Measurements from ENCODE around the gene KDM4B.

KDM4B gene

DNA sequence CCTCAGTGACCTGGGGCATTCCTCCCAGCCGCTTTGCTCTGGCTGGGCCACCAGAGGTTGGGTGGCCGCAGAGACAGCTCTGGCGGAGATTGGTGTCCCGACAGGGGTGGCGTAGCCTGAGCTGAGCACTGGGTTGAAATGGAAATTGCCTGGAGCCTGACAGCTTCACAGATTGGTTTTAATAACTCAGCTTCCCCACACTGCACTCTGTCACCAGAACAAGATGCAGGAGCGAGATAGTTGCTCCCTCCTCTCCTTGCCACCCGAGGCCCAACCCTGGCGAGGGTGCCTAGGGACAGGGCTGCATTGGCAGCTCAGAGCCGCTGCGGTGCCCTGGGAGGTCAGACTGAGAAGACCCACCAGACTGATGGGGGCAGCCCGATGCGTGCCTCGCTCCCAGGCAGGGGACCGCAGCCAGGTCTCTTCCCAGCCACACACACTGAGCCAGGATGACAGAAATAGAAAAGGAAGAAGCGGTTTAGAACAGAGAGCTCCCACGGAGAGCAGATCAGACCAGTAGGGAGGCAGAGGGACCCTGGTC, 84.1 kb downstream of the KDM4B start:
- DNase-seq, result no peak

DNA sequence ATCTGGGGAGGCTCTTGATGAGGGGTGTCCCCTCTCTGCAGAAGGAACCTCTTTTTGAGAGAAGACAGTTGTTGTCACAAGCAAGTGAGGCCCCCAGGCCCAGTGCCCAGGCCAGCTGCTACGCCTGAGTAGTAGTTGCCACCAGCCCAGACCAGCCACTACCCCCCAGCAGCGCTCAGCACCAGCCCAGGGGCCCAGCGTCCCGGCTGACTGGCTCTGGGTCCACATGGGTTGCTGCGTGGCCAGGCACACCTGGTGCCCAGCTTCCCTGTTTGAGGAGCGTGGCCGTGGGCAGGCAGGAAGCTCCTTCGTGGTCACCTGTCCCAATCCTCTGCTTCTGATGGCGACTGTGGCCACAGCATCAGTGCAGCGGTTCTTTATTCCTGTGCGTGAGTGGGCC, 84.7 kb downstream of the KDM4B start:
- DNase-seq, result no peak

DNA sequence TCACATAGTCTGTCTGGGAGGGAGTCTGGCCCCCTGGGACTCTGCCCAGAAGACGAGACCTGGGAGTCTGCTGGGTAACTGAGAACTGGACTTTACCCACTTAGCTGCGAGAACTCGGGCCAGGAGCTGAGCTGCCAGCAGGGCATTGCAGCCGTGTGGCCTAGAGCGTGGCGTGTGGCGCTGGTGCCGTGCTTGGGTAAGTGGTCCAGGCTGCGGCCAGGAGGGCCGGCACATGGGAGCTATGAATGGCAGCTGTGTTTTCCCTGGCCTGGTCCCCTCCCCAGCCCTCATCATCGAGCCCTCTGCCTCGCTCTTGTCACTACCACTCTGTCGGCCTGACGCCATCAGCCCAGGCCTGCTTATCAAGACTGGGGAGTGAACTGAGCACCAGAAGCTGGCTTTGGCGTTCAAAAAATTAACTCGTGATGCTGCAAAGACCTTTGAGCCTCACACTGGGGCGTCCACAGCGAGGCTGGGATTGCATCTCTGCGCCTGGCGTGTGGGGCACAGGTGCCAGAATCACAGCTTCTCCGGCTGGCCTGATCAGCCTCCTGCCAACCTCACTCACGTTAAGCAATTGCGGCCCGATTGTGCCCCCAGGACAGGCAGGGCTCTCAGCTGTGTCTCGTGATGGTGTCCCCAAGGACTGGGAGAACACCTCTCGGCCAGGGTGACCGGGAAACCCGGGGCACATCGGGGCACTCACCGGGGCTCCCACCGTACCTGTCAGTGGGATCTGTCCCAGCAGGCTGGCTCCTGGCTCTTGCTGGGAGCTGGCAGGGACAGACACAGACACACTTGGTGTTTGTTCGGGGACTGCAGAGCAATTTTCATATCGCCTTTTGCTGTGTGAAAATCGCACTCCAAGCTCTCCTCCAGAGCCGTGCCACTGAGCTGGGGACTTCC, 85.9 kb downstream of the KDM4B start:
- no peak for DNase-seq

DNA sequence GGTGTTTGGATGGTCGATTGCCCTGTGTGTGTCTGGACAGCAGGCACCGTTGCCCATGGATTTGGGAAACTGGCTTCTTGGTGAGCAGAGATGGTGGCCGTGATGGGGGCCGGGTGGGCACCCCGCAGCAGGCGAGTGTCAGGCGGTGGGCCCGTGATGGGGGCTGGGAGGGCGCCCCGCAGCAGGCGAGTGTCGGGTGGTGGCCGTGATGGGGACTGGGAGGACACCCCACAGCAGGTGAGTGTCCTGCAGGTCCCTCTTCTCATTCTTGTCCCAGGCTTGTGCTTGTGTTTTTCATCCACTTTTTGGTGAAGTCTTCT, 86.5 kb downstream of the KDM4B start:
- no peak for DNase-seq

DNA sequence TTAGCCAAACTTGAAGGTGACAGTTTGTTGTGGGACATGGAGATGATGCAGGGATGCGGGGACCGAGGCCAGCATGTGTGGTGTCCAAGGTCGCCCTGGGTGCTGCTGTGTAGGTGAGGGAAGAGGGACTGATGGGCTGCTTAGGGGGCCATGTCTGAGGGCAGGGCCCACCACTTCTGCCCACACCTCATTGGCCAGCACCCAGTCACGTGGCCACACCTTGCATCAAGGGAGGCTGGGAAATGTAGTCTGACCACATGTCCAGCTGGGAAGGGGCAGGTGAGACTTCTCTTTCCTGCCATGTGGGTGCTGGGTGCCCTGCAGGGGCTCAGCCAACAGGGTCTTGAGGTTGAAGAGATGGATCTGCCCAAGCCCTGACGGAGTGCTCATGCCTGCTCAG, 88.9 kb downstream of the KDM4B start:
- DNase-seq, result no peak

DNA sequence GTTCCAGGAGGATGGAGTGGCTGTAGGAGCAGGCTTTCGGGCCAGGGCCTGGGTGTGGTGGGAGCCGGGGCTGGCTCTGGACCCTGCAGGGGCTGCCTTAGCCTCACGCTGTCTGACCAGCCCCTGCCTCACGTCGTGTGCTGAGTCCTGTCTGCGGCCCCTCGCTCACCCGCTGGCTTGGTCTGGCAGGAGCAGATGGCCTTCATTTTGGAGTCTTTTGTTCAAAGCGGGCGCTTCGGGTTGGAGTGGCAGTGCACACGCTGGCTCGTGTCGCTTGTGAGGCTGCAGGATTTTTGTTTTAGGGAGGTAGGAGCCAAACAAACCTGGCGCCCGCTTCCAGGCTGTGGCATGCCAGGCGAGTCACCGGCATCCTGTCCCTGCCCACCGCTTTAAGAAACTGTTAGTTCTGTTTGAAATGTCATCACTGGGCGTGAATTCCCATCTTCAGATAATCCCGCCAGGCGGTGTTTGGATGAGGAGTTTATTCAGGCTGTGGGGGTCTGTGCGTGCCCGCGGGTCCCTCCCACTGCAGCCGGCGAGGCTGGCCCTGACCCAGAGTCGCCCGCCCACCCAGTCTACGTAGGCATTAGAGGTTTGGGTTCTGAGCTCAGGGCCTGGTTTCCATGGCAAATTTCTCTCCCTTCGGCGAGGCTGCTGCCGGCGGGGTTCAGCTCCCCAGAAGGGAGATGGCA, 89.8 kb downstream of the KDM4B start:
- no peak for DNase-seq

DNA sequence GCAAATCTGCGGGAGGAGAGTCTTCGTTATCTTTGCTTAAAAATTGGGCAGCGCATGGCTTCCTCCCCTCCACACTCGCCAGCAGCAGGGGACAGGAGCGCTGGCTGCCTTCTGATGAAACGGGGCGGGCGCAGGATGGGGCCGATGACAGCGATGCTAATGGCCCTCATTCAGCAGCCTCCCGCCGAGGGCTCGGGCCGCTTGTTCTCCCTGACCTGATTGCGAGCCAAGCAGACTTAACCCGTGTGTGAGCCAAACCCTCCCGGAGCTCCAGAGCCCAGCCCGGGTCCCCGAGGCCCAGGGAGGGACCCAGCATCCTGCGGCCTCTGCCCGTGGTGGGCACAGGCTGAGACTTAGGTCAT, 90.3 kb downstream of the KDM4B start:
- no peak for DNase-seq

DNA sequence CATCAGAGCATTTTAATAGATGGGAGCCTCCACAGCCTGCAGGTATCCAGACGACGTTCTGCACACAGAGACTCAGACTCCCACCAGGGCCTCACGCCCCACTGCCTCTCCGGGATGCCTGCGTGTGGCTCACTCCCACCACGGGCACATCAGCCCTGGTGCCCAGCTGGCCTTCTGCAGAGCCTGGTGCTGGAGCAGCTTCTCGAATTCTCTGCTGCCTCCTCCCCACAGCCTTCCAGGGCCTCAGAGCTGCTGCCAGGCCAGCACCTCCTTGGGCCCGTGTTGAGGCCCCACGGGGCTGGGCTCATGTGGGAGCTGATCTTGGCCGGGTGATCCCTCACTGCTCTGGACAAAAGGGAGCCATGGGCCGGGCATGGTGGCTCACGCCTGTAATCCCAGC, 90.9 kb downstream of the KDM4B start:
- no peak for DNase-seq

DNA sequence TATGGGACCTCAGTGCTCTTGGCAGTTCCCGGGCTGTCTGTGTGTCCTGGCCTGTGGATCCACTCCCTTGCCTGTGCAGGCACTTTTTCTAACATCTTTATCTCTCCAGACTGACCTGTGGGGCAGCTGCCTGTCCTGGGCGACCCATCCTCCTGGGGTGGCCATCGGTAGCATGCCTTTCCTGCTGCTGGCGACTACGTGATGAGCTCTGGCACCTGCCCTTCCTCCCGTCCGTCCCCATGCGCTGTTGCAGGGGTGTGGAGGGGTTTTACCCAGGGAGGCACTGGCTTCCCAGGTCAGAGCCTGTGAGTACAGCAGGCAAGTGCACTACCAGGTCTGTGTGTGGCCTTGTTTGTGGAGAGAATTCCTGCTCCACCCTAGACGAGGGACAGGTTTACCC, 93.3 kb downstream of the KDM4B start:
- DNase-seq, result no peak

DNA sequence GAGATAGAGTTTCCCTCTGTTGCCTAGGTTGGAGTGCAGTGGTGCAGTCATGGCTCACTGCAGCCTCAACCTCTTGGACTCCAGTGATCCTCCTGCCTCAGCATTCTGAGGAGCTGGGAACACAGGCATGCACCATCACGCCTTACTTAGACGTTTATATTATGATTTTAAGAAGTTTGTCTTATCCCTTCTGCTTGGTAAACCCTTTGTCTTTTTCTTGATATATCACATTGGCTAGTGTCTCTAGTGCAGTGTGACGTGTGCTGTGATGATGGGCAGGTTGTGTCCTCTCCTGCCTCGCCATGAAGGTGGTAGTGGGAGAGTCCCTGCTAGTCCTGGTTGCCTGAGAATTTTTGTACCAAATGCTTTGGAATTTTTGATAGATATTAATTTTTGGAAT, 93.9 kb downstream of the KDM4B start:
- no peak for DNase-seq

DNA sequence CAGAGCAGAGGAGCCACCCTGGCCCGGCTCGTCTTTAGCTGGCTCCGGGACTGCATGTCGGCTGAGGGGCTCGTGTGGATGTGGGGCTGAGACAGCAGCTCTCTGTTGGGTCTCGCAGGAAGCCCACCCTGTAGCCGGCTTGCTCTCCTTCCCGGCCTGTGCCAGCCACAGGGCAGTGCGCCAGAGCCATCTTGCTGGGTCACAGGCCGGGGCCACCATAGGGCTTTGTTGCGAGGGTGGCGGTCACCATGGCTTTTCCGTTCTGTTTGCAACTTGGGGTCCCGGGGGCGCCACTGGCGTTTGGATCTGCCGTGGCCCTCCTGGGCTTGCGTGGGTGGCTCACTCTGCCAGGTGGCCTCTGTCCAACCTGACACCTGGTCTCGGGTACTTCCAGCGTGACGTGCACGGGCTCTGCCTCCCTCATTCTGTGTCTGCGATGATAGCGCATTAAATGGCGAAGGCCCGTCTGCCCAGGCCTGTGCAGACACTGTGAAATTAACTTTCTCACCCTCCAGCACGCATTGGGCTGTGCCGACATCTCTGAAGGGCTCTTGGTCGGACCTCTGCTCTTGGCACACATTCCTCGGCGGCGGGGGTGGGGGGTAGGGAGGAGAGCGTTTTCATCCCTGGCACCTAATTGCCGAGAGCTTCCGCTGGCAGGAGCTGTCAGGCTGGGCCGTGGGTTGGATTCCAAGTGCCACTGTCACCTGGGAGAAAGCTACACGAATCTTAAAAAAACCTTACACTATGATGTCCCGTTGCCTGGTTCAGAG, 95.1 kb downstream of the KDM4B start:
- DNase-seq, result no peak

DNA sequence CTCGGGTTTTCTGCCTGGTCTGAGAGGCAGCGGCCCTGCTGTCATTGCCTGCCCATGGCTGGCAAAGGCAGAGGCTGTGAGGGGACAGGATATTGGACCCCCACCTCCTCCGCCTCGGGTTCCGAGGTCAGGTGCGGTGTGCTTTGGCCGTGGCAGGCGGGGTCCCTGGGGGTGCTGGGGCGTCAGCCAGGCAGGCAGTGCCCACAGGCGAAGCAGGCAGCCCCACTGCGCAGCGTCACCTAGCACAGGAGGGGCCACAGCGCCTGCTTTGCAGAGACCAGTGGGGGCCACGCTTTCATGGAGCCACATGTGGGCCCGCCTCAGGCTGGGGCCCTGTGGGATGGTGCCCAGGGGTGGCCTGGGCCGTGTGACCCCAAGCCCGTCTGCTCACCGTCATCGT, 96.0 kb downstream of the KDM4B start:
- no peak for DNase-seq

DNA sequence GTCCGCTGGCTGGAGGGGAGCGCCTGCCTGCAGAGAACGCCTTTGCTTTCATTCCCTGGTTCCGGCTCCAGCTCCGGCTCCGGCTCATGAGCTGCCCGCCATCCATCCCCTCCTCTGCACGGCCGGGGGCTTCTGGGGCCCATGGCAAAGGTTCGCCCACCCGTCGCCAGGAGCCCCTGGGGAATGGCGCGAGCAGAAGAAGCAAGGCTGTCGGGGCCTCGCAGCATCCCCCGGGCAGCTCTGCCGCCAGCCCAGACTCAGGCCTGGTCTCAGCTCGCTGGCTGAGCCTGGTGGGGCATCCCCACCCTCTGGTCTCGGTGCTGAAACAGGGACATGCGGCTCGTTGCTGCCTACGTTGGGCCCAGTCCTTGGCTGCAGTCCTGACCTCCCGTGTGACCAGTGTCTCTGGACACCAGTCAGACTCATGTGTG, 96.8 kb downstream of the KDM4B start:
- DNase-seq, result no peak

DNA sequence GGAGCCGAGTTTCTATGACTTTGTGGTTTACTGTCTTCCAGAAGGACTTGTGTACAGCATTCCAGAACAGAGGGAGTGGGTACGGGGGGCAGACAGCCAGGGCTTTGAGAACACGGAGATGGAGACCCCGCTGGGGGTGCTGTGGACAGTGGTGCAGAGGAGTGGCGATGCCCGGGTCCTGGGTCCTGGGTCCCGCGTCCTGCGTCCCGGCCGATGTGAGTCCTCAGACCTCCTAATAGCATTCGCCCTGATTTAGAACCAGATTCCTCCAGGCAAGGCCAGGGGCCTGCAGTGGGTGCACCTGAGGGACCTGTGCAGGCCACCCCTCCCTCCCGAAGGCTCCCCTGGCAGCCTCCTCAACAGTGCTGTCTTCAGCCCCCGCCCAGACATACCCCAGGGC, 97.9 kb downstream of the KDM4B start:
- no peak for DNase-seq

DNA sequence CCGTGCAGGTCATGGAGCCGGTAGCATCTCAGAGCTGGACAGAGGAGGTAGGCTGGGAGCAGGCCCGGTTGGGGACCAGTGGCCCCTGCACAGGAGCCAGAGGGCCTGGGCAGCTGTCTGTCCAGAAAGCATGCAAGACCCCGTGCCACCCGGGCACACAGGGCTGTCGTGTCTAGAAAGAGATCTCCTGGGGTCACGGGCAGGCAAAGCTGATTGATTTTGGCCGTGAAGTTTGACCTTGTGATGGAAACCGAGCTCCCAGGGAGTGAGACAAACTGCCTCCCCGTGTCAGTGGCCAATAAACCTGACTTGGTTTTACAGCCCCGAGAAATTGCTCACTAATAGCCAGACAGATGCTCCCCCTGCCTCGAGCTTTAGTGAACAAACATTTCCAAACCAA, 98.8 kb downstream of the KDM4B start:
- no peak for DNase-seq

DNA sequence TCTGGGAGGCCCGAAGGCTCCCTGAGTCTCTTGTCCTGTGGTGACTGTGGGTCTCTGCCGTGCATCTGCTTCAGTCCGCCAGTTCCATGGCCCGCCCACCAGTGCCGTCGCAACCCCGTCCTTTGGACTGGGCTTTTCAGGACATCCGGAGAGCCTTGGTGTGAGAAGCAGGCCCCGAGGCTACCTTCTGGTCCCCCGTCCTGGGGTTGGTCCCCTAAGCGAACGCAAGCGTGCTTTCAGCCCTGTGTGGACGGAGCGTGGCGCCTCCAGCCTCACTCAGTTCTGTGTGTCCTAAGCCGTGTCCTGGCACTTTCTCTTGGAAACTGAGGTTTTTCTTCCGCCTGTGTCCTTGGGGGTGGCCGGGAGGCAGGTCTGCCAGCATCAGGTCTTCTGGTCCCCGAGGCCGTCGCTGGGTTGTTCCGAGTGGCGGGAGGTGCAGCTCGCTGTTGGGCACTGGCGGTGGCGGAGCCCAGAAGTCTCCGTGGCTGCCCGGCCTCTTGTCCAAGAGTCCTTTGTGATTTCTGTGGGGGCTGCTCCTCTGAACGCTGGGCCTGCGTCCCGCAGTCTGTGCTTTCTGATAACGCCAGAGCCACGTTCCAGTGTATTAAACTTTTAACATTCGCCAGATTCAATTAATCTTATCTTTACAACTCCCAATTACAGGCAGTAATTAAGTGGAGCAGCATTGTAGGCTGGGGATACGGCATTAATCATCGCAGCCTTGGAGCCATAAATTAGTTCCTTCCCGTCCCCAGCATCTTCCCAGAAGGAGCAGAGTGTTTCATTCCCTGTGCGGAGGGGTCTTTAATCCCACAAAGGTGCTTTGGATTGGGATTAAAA, 99.5 kb downstream of the KDM4B start:
- no peak for DNase-seq

DNA sequence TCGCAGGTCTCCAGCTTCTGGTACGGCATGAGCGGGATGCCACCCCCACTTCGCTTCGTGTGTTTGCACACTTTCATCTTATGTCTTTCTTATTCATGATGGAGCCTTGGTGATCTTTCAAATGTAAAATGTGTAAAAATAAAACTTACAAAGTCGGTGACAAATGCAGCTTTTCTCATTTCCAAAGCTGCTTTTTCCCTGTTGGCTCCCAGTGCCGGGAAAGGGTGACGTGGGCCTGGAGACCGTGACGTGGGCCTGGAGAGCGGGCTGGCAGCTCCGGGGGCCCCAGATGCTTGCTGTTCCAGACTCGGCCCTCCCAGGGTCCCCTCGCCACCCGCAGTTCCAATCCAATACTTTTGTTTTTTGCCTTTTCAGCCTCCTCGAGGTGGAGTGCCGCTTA, 101.4 kb downstream of the KDM4B start:
- no peak for DNase-seq

DNA sequence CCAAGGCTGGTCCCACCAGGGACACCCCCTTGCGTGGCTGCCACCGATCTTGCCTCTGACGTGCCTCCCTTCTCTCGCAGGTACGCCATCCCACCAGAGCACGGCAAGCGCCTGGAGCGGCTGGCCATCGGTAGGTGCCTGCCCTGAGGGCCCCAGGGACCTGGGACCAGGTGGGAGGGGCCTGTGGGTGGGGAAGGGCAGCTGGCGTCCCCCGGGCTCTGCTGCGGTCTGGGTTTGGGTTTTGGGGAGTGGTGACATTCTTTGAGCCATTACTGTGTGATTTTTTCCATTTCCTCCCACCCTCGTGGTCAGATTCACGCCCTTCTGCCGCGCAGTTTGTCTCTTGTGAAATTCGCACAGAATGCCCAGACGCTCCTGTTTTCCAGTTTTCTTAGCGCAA, 102.0 kb downstream of the KDM4B start:
- DNase-seq, result no peak

DNA sequence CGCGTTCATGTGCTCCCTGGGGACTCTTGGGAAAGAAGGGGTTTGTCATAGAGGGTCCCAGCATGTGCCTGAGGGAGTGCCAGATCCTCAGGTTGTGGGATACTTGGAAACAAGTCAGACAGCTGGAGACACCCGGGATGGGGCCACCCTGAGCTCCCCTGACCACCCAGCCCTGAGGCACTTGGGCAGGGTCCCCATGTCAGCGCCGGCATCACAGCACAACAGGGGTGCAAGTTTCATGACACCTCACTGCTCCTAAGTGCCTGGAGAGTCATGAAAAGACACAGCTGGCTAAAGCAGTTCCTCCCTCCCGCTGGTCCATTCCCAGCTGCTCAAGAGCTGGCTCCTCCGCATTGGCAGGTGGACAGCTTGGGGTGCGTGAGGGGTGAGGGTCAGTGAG, 102.7 kb downstream of the KDM4B start:
- DNase-seq, result no peak

DNA sequence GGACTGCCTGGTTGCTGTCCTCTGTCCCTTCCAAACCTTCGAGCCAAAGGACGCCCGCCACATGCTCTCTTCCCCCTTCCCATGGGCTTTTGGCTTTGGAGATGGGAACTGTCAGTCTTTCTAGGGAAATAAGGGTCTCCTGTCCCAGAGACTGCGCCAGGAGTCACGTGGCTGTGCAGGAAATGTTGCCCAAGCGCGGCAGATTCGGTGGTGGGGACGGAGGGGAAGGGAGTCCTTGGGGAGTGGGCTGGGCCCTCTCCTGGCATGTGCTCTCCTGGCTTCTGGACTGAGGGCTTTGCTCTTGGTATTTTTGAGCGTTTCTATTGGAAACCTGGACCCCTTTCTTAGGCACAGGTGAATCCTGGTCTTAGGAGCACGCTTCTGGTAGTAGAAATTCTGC, 103.2 kb downstream of the KDM4B start:
- no peak for DNase-seq

DNA sequence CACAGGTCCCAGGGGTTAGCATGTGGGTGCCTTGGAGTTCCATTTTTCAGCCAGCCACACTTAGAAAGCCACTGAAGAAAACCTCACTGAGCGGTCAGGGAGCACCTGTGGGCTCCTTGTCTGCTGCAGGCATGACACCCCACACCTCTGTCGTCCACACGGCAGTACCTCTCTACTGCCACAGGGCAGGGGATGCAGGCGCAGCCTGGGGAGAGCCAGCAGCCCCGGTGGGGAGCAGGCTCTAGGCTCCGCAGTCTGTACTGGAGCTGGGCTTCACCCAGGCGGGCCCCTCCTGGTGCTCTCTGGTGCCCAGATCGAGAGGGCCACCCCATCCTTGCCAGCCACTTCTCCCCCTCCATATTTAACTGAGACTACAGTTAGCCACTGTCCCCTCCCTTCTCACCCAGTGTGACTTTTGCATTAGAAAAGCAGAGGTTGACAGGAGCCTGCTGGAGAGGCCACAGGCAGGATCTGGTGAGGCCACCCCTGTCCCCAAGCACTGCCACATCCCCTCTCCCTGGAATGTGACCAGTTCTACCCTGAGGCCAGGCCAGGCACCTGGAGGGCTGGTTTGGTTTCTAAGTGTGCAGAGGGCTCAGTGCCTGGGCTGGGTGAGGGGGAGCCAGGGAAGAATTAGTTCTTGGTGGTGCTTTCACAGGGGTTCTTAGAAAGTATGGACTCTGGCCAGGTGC, 104.4 kb downstream of the KDM4B start:
- DNase-seq, result no peak

DNA sequence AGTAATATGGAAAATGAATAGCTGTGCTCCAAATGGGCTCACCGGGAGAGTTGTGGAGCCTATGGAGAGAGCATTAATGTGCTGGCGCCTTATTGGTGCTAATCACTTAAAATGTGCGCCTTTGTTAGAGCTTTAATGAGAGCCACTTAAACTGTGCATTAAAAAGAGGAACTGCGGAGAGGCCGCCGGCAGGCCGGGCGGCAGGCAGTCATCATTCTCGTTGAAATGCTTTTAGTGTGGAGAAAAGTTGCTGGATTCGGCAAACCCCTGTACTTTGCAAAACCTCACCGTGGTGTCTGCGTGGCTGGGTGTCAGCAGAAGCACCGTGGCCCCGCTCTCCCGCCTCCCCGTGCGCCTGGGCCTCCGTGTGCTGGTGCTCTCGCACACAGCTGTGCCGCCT, 105.5 kb downstream of the KDM4B start:
- no peak for DNase-seq
